HG03135 (cell line): ENCODE measurements around the gene LAMB3.
"Not testable (repeated sequence)": the region's sequence is repeated elsewhere in the genome, so short reads cannot be mapped to it uniquely, and the experiment has no call there.

Experiments used
- ATAC-seq: cut with Tn5 transposase; IDR thresholded peaks from one replicate; pipeline ENCODE4 v1.9.1; 2021; ENCODE audit warnings: mild to moderate bottlenecking, moderate library complexity; ENCODE audit not compliant: unreplicated experiment

Gene LAMB3

GRCh38 chr1:209652121-209652735 is at the start of gene LAMB3:
TSS of gene LAMB3 (minus strand) at chr1:209652425. CDS start at chr1:209650944, 1,481 bp downstream.
- ATAC-seq: no peak

- not testable (repeated sequence) for ATAC-seq
These were observed 48.5 kb upstream of the LAMB3 start for GRCh38 chr1:209700686-209701085.

- ATAC-seq: no peak
These were observed 44.9 kb upstream of the LAMB3 start for GRCh38 chr1:209697126-209697525.

GRCh38 chr1:209696673-209697072 is 44.4 kb upstream of the LAMB3 start:
- ATAC-seq: no peak

- ATAC-seq: no peak
These were observed 40.7 kb upstream of the LAMB3 start for GRCh38 chr1:209692745-209693504.

- no peak for ATAC-seq
These were observed 40.1 kb upstream of the LAMB3 start for GRCh38 chr1:209692296-209692695.

- no peak for ATAC-seq
These were observed 39.0 kb upstream of the LAMB3 start for GRCh38 chr1:209691237-209691636.

- ATAC-seq: no peak
These were observed 37.3 kb upstream of the LAMB3 start for GRCh38 chr1:209689477-209689876.

- ATAC-seq: no peak
These were observed 36.6 kb upstream of the LAMB3 start for GRCh38 chr1:209688746-209689234.

- ATAC-seq: no peak
These were observed 34.1 kb upstream of the LAMB3 start for GRCh38 chr1:209686322-209686721.

- no peak for ATAC-seq
These were observed 33.6 kb upstream of the LAMB3 start for GRCh38 chr1:209685821-209686220.

GRCh38 chr1:209678981-209679539 is 26.8 kb upstream of the LAMB3 start:
- ATAC-seq: no peak

GRCh38 chr1:209675565-209676154 is 23.4 kb upstream of the LAMB3 start:
- ATAC-seq: no peak

GRCh38 chr1:209674957-209675564 is 22.8 kb upstream of the LAMB3 start, which contains the start of gene G0S2:
TSS of gene G0S2 (plus strand) at chr1:209675412. CDS start at chr1:209675685, 273 bp downstream.
- ATAC-seq: no peak

GRCh38 chr1:209673631-209674417 is 21.6 kb upstream of the LAMB3 start:
- no peak for ATAC-seq

- peak; percentile 86 for ATAC-seq
These were observed 20.7 kb upstream of the LAMB3 start for GRCh38 chr1:209672705-209673630.

GRCh38 chr1:209670441-209671082 is 18.3 kb upstream of the LAMB3 start:
- no peak for ATAC-seq

GRCh38 chr1:209667708-209668107 is 15.5 kb upstream of the LAMB3 start:
- no peak for ATAC-seq

- ATAC-seq: no peak
These were observed 14.9 kb upstream of the LAMB3 start for GRCh38 chr1:209667103-209667502.
